ENCODE results near the gene BRD9.
"Not testable (repeated sequence)": the region's sequence is repeated elsewhere in the genome, so short reads cannot be mapped to it uniquely, and the experiment has no call there.

- TF ChIP-seq CTCF, POLR2A, EP300 (IDR thresholded peaks at IDR 0.05): not testable (repeated sequence)
These were observed 41.9 kb upstream of the BRD9 start for GRCh38 chr5:934381-934967.

All from ovary (tissue), 3 donors.